Muscle of arm (tissue), 12 donors: ENCODE measurements around the gene IFIT1B. TPM values are rescaled to one million over a fixed set of nuclear protein-coding genes. Genes with fewer than 3 reads are reported as not detected.
A peak's percentile ranks its signal among the peaks of the same experiment; 100 is the strongest.
"Not testable (repeated sequence)": the region's sequence is repeated elsewhere in the genome, so short reads cannot be mapped to it uniquely, and the experiment has no call there.

ENCODE experiments used
- DNase-seq: peaks from one replicate; pipeline ENCODE4 v3.0.0-alpha.2; 2013
- polyA plus RNA-seq, 12 donors: library from polyadenylated mRNA; unstranded; fragments of 120-200 nt; gene quantifications; one replicate each; pipeline ENCODE4 v1.2.1, GENCODE V29; 2013; ENCODE audit not compliant: insufficient read length in 12 of 12

Gene IFIT1B
- polyA plus RNA-seq, 12 donors, result 0.13 to 1.0 (median 0.23) TPM; not detected in 3

DNA sequence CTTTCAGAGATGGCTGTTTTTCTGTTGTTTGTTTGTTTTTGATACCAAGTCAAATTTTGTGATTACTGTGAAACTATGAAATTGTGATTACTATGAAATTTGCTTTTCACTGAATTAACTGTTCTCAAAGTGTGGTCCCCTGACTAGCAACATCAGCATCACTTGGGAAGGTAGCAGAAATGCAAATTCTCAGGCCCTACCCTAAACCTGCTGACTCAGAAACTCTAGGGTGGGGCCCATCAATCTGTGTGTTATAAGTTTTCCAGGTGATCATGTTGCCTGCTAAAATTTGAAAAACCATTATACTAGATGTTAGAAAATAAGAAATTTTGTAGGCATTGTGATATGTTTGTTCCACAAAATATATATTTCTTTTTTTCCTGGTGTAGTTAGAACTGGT is 1.2 kb downstream of the IFIT1B start:
- DNase-seq, result no peak

- no peak for DNase-seq
These were observed 4.9 kb downstream of the IFIT1B start for GRCh38 chr10:89382757-89383156.

DNA sequence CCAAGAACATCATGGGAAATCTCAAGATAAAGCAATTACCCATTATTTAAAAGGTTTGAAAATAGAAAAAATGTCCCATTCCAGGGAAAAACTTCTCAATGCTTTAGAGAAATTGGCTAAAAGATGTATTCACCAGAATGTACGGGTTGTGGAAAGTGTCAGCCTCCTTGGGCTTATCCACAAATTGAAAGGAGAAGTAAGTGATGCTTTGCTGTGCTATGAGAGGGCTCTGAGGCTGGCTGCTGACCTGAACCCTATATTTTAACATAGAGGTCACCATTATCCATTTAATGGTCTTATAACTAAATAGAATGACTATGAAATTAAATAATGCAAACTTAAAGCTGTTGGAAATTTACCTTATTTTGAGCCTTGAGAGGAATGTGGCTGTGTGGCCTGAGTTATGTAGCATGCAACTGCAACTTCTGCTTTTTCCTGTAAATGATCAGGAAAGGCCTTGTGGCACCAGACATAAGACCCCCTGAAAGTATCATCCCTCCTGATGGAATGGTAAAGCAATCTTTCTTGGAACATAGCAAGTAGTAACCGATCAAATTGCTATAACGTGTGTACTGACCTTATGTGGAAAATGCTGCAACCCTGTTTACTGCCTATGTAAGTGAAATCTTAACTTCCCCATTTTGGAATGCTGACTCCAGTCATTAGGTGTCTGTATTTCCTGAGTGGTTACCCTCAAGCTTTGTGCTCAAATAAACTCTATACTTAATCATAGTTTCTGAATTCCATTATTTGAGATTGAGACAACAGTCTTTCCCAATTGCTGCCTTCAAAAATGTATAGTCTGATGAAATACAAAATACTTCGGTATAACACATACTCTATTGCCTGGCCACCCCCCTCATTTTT is 6.9 kb downstream of the IFIT1B start:
- no peak for DNase-seq

- no peak for DNase-seq
These were observed 10.9 kb downstream of the IFIT1B start for GRCh38 chr10:89388806-89389205.

DNA sequence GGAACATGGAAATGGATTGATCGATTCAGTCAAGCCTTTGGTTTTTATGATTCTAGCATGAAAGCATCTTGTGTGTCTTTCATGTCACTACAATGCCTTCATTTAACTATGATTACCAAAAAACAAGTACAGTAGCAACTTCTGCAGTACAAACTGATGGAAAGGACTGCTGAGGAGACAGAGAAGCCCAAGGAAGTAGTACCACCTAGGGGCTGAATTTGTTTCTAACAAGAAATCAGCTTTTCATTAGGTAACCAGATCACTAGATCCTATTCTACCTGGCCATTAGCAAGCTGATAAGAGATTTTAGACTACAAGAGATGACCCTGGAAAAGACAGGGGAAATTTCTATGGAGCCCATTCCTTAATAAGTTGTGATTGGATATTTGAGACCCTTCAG is 11.4 kb downstream of the IFIT1B start:
- DNase-seq, result peak; percentile 49

DNA sequence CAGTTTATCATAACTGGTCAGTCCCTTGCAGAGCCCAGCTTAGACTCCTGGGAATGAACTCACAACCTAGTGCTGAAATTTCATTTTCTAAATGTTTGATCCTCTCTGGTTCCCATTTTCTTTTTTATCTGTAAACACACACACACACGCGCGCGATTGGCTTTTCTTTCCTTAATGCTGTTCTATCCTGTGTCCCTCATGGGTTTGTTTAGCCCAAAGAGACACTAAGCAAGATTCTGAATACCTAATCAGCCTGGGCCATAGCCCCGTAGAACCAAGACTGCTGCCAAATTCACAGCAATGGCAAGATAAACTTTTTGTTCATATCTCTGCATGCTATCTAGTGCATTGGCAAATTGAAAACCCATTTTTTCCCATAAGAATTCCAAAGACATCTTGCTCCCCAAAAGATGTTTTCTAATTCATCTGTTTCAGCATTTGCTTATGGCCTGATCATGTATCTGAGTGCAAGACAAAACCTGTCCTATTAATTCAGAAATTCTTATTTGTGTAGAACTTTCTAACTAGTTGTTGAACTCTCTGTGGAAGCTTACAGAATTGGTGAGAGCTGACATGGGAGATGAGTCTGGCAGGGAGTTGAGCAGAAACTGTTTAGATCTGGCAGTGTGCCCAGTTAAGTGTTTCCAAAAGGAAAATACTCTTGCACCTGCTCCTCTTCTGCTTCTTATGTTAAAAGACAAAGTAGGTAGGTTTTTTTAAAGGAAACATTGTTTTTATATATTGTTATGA is 12.8 kb downstream of the IFIT1B start:
- peak; percentile 57 for DNase-seq

DNA sequence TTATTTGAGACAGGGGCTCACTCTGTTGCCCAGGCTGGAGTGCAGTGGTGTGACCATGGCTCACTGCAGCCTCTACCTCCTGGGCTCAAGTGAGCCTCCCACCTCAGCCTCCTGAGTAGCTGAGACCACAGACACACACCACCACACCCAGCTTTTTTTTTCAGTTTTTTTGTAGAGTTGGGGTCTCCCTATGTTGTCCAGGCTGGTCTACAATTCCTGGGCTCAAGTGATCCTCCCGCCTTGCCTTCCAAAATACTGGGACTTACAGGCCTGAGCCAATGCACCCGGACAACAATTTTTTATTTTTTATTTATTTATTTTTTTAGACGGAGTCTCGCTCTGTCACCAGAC is 13.3 kb downstream of the IFIT1B start:
- DNase-seq, result not testable (repeated sequence)

DNA sequence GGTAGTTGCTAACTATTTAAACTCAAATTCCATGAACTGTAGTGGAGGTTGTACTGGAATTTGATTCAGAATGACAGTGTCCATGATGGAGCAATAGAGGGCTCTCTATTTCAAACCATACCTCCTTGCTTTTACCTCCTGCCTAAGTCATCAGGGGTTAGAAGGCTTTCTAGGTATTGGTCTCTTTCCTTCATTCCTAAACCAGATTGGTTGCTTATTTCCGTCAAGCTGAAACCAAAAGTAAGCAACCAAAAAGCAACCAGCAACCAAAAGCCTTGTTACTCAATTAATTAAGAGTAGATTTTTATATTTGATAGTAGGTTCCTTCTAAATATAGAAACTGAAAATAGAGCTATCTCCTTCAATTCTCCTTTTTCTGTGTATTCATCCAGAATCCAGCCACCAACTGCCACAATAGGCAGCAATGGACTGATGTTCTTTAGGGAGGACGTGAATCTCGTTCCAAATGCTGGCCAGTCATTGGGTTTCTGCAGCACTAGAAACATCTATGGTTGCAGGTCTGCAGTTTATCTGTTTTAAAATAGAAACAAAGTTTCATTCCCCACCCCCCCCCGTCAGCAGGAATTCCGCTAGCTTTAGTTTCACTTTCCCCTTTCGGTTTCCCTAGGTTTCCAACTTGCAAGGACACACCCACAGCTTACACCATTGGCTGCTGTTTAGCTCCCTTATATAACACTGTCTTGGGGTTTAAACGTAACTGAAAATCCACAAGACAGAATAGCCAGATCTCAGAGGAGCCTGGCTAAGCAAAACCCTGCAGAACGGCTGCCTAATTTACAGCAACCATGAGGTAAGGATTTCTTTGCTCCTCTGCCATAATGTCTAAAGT is 14.3 kb downstream of the IFIT1B start, which contains the start of gene IFIT1:
Gene IFIT1 (plus strand): TSS at position 717 of the 850 bp plus-strand sequence. CDS start 90 bp downstream, at position 807.
- peak; percentile 91 for DNase-seq

- DNase-seq, result no peak
These were observed 15.1 kb downstream of the IFIT1B start for GRCh38 chr10:89392974-89393373.

DNA sequence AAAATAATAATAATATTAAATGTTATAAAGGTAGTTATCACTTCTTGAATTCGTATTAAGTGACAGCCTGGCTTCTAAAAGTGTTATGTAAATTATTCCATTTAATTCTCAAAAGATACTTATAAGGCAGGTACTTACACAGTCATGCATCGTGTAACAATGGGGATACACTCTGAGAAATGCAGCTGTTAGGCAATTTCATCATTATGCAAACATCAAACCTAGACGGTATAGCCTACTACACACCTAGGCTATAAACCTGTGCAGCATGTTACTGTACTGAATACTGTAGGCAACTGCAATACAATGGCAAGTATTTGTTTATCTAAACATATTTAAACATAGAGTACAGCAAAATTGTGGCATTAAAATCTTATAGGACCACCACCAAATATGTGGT is 16.0 kb downstream of the IFIT1B start:
- DNase-seq, result no peak

DNA sequence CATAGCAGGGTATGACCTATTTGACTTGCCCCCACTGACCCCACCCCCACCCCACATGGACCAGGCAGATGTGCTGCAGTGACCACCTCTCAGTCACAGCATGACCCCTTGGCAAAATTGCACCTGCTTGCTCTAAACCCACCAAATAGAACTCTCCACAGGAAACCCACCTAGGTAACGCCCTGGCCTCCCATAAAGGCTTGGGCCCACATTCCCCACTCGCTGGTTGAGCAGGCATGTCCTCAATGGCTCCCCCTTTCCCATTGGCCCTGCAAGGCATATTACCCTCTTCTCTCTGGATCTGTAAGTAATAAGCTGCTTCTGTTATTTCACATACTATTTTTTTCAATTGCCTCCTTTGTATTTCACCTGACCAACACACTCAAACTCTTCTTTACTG is 17.3 kb downstream of the IFIT1B start:
- DNase-seq, result no peak

DNA sequence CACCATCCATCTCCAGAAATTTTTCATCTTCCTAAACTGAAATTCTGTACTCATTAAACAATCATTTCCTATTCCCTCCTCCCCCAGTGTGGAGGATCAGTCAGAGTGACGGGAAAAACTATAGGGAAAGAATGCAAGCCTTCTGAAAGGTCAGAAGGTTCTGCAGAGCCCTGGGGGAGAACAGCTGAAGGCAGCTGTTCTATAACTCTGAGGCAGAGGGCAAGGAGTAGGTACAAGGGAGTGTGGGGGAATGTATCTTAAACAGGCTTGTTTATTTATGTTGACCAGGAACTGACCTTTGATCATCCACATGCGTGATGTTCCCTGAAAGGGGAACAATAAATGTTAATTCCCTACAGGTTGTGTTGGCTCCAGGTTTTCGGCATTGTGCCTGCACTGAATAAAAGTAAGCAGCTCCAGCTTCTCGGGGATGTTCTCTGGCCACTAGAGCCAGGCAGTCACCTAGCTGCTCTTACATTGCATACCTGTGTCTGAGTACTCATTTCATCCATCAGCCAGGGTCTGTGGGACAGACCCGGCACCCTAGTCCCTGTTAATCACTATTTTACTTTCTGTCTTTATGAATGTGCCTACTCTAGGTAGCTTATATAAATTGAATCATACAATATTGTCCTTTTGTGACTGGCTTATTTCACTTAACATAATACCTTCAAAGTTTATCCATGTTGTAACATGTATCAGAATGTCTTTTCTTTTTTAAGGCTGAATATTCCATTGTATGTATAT is 20.3 kb downstream of the IFIT1B start:
- DNase-seq, result no peak

GRCh38 chr10:89399956-89400355 is 22.1 kb downstream of the IFIT1B start:
- DNase-seq, result no peak

DNA sequence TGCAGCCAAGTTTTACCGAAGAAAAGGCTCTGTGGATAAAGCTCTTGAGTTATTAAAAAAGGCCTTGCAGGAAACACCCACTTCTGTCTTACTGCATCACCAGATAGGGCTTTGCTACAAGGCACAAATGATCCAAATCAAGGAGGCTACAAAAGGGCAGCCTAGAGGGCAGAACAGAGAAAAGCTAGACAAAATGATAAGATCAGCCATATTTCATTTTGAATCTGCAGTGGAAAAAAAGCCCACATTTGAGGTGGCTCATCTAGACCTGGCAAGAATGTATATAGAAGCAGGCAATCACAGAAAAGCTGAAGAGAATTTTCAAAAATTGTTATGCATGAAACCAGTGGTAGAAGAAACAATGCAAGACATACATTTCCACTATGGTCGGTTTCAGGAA is 25.2 kb downstream of the IFIT1B start:
- DNase-seq, result no peak

- peak; percentile 46 for DNase-seq
These were observed 26.5 kb downstream of the IFIT1B start for GRCh38 chr10:89404104-89405047.

DNA sequence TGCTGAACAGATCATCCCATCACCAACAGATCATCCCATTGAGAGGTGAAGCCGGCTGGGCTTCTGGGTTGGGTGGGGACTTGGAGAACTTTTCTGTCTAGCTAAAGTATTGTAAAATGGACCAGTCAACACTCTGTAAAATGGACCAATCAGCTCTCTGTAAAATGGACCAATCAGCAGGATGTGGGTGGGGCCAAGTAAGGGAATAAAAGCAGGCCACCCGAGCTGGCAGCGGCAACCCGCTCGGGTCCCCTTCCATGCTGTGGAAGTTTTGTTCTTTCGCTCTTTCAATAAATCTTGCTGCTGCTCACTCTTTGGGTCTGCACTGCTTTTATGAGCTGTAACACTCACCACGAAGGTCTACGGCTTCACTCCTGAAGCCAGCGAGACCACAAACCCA is 28.3 kb downstream of the IFIT1B start:
- not testable (repeated sequence) for DNase-seq

- not testable (repeated sequence) for DNase-seq
These were observed 29.9 kb downstream of the IFIT1B start for GRCh38 chr10:89407792-89408191.

DNA sequence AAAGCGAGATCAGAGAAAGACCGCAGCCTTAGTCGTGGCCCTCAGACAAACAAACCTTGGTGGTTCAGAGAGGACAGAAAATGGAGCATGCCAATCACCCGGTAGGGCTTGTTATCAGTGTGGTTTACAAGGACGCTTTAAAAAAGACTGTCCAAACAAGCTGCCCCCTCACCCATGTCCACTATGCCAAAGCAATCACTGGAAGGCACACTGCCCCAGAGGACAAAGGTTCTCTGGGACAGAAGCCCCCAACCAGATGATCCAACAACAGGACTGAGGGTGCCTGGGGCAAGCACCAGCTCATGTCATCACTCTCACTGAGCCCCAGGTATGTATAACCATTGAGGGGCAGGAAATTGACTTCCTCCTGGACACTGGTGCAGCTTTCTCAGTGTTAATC is 31.4 kb downstream of the IFIT1B start:
- DNase-seq, result not testable (repeated sequence)

DNA sequence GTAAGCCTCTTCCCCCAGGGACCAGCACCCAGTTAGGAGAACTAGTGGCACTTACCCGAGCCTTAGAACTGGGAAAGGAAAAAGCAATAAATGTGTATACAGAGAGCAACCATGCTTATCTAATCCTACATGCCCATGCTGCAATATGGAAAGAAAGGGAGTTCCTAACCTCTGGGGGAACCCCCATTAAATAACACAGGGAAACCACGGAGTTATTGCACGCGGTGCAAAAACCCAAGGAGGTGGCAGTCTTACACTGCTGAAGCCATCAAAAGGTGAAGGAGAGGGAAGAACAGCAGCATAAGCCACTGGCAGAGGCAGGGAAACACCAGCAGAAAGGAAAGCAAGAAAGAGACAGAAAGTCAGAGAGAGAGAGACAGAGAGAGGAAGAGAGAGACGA is 32.7 kb downstream of the IFIT1B start:
- DNase-seq, result not testable (repeated sequence)

GRCh38 chr10:89411135-89411534 is 33.3 kb downstream of the IFIT1B start:
- not testable (repeated sequence) for DNase-seq
